Heart left ventricle (tissue), 13 donors: ENCODE results near the gene S1PR4.

Experiments
- POLR2A ChIP-seq, 2 donors: fragments of 450-650 bp; IDR thresholded peaks; one replicate each; pipeline ENCODE4 v1.6.1; 2017; ENCODE audit warnings: antibody characterized with exemption in 2 of 2, mild to moderate bottlenecking in 2 of 2, moderate library complexity in 2 of 2
- TF ChIP-seq, protein P1 (sequence below), 12 donors: fragments of 200-600 bp; sonication (generic) in 4 of 12; IDR thresholded peaks; one replicate each; pipeline versions ENCODE4 v1.5.0 to v1.8.0; 2018 to 2022; ENCODE audit warnings: antibody characterized with exemption in 12 of 12, mild to moderate bottlenecking in 5 of 12
- donor health status: ischemic (EF 13 %, LVEDD 7.1; RV severe dilation, severe dysfunction).
- donor health status: DM: no; HTN: yes; CAD: no.
- donor health status: DM: no; HTN: no; CAD: no.
- donor health status: ischemic (EF 25% LVEDD 6.9; RV normal size, moderate dysfunction).
- donor health status: ischemic (EF 25% LVEDD 5.7; RV mildly dilated, moderate dysfunction).
- donor health status: ischemic (EF 35%, LVEDD 5.7; RV mildly dilated, moderate dysfunction).
- donor health status: nonischemic (EF 11% LVEDD 7.7; RV severe dilation, severe dysfunction).
- donor health status: DM: yes; HTN: yes; CAD: no.
- donor health status: PGD.
- donor health status: ischemic (EF 29% LVEDD 5.4; RV normal size, mild dysfunction).
- donor health status: nonischemic (EF 23%, LVEDD 6.1; RV moderate dilation, normal function).

DNA sequence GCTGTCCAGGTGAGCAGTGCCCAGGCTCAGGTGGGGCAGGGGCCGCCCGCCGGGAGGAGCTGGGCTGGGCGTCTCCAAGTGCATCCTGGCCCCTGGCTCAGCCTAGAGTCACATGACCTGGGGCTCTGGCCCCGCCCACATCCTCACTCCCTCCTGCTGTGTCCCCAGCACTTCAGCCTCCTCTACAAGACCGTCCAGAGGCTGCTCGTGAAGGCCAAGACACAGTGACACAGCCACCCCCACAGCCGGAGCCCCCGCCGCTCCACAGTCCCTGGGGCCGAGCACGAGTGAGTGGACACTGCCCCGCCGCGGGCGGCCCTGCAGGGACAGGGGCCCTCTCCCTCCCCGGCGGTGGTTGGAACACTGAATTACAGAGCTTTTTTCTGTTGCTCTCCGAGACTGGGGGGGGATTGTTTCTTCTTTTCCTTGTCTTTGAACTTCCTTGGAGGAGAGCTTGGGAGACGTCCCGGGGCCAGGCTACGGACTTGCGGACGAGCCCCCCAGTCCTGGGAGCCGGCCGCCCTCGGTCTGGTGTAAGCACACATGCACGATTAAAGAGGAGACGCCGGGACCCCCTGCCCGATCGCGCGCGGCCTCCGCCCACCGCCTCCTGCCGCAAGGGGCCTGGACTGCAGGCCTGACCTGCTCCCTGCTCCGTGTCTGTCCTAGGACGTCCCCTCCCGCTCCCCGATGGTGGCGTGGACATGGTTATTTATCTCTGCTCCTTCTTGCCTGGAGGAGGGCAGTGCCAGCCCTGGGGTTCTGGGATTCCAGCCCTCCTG lies 29.1 kb downstream of the S1PR4 start:
- TF ChIP-seq, protein P1, sequence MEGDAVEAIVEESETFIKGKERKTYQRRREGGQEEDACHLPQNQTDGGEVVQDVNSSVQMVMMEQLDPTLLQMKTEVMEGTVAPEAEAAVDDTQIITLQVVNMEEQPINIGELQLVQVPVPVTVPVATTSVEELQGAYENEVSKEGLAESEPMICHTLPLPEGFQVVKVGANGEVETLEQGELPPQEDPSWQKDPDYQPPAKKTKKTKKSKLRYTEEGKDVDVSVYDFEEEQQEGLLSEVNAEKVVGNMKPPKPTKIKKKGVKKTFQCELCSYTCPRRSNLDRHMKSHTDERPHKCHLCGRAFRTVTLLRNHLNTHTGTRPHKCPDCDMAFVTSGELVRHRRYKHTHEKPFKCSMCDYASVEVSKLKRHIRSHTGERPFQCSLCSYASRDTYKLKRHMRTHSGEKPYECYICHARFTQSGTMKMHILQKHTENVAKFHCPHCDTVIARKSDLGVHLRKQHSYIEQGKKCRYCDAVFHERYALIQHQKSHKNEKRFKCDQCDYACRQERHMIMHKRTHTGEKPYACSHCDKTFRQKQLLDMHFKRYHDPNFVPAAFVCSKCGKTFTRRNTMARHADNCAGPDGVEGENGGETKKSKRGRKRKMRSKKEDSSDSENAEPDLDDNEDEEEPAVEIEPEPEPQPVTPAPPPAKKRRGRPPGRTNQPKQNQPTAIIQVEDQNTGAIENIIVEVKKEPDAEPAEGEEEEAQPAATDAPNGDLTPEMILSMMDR (IDR thresholded peaks at IDR 0.05): no peak
- no peak for TF ChIP-seq POLR2A (IDR thresholded peaks at IDR 0.05)
